Uterus (tissue), 2 donors: ENCODE results near the gene TM7SF2.

Experiments used
- CTCF ChIP-seq, 4 experiments: fragments of 200-600 bp in 2 of 4; fragments of 450-650 bp in 2 of 4; sonication (generic) in 2 of 4; IDR thresholded peaks; one replicate each; pipeline ENCODE4 v1.5.1; 2016 to 2019; ENCODE audit warnings: antibody characterized with exemption in 4 of 4, mild to moderate bottlenecking in 2 of 4, moderate library complexity in 1 of 4
- POLR2A ChIP-seq, 2 donors: fragments of 450-650 bp; IDR thresholded peaks; one replicate each; pipeline ENCODE4 v1.6.1; 2016; ENCODE audit warnings: antibody characterized with exemption in 2 of 2, mild to moderate bottlenecking in 1 of 2, moderate library complexity in 1 of 2

GRCh38 chr11:65147352-65148075 is 35.8 kb downstream of the TM7SF2 start:
- TF ChIP-seq CTCF (IDR thresholded peaks at IDR 0.05) (no peak), POLR2A (IDR thresholded peaks at IDR 0.05) (no peak)
